ENCODE data around the gene TTLL12.

TTLL12 gene

GRCh38 chr22:43174941-43175531, 11.9 kb downstream of the TTLL12 start:
- peaks cover 87% of the 10 kb centered on the region for H3K36me3 ChIP-seq
- DNase-seq: no peak

GRCh38 chr22:43173976-43174720, 12.8 kb downstream of the TTLL12 start:
- TF ChIP-seq CTCF (IDR thresholded peaks at IDR 0.05; ENCODE audit: low read depth, low read length): no peak
- no peaks in the 10 kb centered on the region for H3K27me3 ChIP-seq
- H3K9me3 ChIP-seq: no peaks in the 10 kb centered on the region
- no peak overlapping the region for H3K4me3 ChIP-seq (ENCODE audit: low read depth, low read length)
- H3K4me1 ChIP-seq: no peaks in the 10 kb centered on the region
- peaks cover 87% of the 10 kb centered on the region for H3K36me3 ChIP-seq
- no peak for DNase-seq

More at GRCh38 chr22:43174941-43175531, 11.9 kb downstream of the TTLL12 start:
- Histone ChIP-seq H3K4me3 (ENCODE audit: low read depth, low read length) (no peak overlapping the region), H3K4me1 (no peaks in the 10 kb centered on the region), H3K9me3 (no peaks in the 10 kb centered on the region), H3K27me3 (no peaks in the 10 kb centered on the region)
- TF ChIP-seq CTCF (IDR thresholded peaks at IDR 0.05; ENCODE audit: low read depth, low read length): no peak

GRCh38 chr22:43173566-43173965, 13.4 kb downstream of the TTLL12 start:
- Histone ChIP-seq H3K4me1 (no peaks in the 10 kb centered on the region), H3K9me3 (no peaks in the 10 kb centered on the region), H3K27me3 (no peaks in the 10 kb centered on the region), H3K36me3 (peaks cover 87% of the 10 kb centered on the region), H3K4me3 (ENCODE audit: low read depth, low read length) (no peak overlapping the region)
- TF ChIP-seq CTCF (IDR thresholded peaks at IDR 0.05; ENCODE audit: low read depth, low read length): no peak
- no peak for DNase-seq

- DNase-seq: no peak
- H3K36me3 ChIP-seq: peaks cover 87% of the 10 kb centered on the region
- H3K9me3 ChIP-seq: no peaks in the 10 kb centered on the region
- no peak overlapping the region for H3K4me3 ChIP-seq (ENCODE audit: low read depth, low read length)
- no peak for TF ChIP-seq CTCF (IDR thresholded peaks at IDR 0.05; ENCODE audit: low read depth, low read length)
- no peaks in the 10 kb centered on the region for H3K27me3 ChIP-seq
- H3K4me1 ChIP-seq: no peaks in the 10 kb centered on the region
Measured at GRCh38 chr22:43172191-43172590, 14.7 kb downstream of the TTLL12 start.

GRCh38 chr22:43171607-43172006, 15.3 kb downstream of the TTLL12 start:
- Histone ChIP-seq H3K27me3 (no peaks in the 10 kb centered on the region), H3K9me3 (no peaks in the 10 kb centered on the region), H3K36me3 (peaks cover 87% of the 10 kb centered on the region), H3K4me3 (ENCODE audit: low read depth, low read length) (no peak overlapping the region), H3K4me1 (no peaks in the 10 kb centered on the region)
- no peak for TF ChIP-seq CTCF (IDR thresholded peaks at IDR 0.05; ENCODE audit: low read depth, low read length)
- no peak for DNase-seq

- Histone ChIP-seq H3K4me1 (no peaks in the 10 kb centered on the region), H3K36me3 (peaks cover 84% of the 10 kb centered on the region), H3K4me3 (ENCODE audit: low read depth, low read length) (no peak overlapping the region), H3K9me3 (no peaks in the 10 kb centered on the region), H3K27me3 (no peaks in the 10 kb centered on the region)
- no peak for TF ChIP-seq CTCF (IDR thresholded peaks at IDR 0.05; ENCODE audit: low read depth, low read length)
- DNase-seq: no peak
Measured at GRCh38 chr22:43171019-43171491, 15.9 kb downstream of the TTLL12 start.

Data from BE2C (cell line).